Heart left ventricle (tissue), 13 donors: ENCODE results near the gene TBRG1.

Experiments used
- CTCF ChIP-seq, 12 donors: fragments of 200-600 bp; sonication (generic) in 4 of 12; IDR thresholded peaks; one replicate each; pipeline versions ENCODE4 v1.5.0 to v1.8.0; 2018 to 2022; ENCODE audit warnings: antibody characterized with exemption in 12 of 12, mild to moderate bottlenecking in 5 of 12
- POLR2A ChIP-seq, 2 donors: fragments of 450-650 bp; IDR thresholded peaks; one replicate each; pipeline ENCODE4 v1.6.1; 2017; ENCODE audit warnings: antibody characterized with exemption in 2 of 2, mild to moderate bottlenecking in 2 of 2, moderate library complexity in 2 of 2
- donor health status: ischemic (EF 13 %, LVEDD 7.1; RV severe dilation, severe dysfunction).
- donor health status: DM: no; HTN: yes; CAD: no.
- donor health status: DM: no; HTN: no; CAD: no.
- donor health status: ischemic (EF 25% LVEDD 6.9; RV normal size, moderate dysfunction).
- donor health status: ischemic (EF 25% LVEDD 5.7; RV mildly dilated, moderate dysfunction).
- donor health status: ischemic (EF 35%, LVEDD 5.7; RV mildly dilated, moderate dysfunction).
- donor health status: nonischemic (EF 11% LVEDD 7.7; RV severe dilation, severe dysfunction).
- donor health status: DM: yes; HTN: yes; CAD: no.
- donor health status: PGD.
- donor health status: ischemic (EF 29% LVEDD 5.4; RV normal size, mild dysfunction).
- donor health status: nonischemic (EF 23%, LVEDD 6.1; RV moderate dilation, normal function).

- TF ChIP-seq POLR2A (IDR thresholded peaks at IDR 0.05) (no peak), CTCF (IDR thresholded peaks at IDR 0.05) (no peak)
Observed at GRCh38 chr11:124667601-124668000, 44.9 kb downstream of the TBRG1 start.
